Activated naive CD4-positive, alpha-beta T cell treated with anti-CD3 and anti-CD28 coated beads, Interleukin-2, amount 10 ng/mL, durations not matched to agents 7 days and 5 days (primary cell): ENCODE data around the gene S1PR1.

Experiments used
- CTCF ChIA-PET: fragments of 350-600 bp; sonication (Branson Sonifier 250); formaldehyde crosslinking; loops from one replicate; lab custom pipeline; 2021; ENCODE audit warnings: antibody characterized with exemption; lab: Charles Lee
- DNase-seq: peaks from one replicate; pipeline ENCODE4 v3.0.0-alpha.2; 2020
- H3K27ac Mint-ChIP-seq: one replicate; pipeline ENCODE4 v1.8.0; 2021; ENCODE audit warnings: mild to moderate bottlenecking, moderate library complexity, mixed read lengths
- H3K27me3 Mint-ChIP-seq: one replicate; pipeline ENCODE4 v1.8.0; 2021; ENCODE audit warnings: mild to moderate bottlenecking, mixed read lengths
- H3K36me3 Mint-ChIP-seq: one replicate; pipeline ENCODE4 v1.8.0; 2021; ENCODE audit warnings: mixed read lengths
- H3K4me1 Mint-ChIP-seq: one replicate; pipeline ENCODE4 v1.8.0; 2021; ENCODE audit warnings: mixed read lengths
- H3K4me3 Mint-ChIP-seq: one replicate; pipeline ENCODE4 v1.8.0; 2021; ENCODE audit warnings: mild to moderate bottlenecking, moderate library complexity, mixed read lengths
- H3K9me3 Mint-ChIP-seq: one replicate; pipeline ENCODE4 v1.8.0; 2021; ENCODE audit warnings: mixed read lengths

Gene S1PR1

GRCh38 chr1:101244842-101245241 is 8.0 kb downstream of the S1PR1 start:
- Mint-ChIP-seq H3K4me3 (no peak overlapping the region), H3K36me3 (peaks cover 42% of the 10 kb centered on the region), H3K27me3 (no peaks in the 10 kb centered on the region), H3K27ac (no peak overlapping the region), H3K4me1 (peaks cover 52% of the 10 kb centered on the region), H3K9me3 (no peaks in the 10 kb centered on the region)
- CTCF ChIA-PET = interaction anchor here (0.9 to 1.8 kb wide), 2 partner anchors 41 to 44 kb away, joined by 3 to 8 read pairs; no protein-coding TSS in a partner anchor
- DNase-seq = no peak

DNA sequence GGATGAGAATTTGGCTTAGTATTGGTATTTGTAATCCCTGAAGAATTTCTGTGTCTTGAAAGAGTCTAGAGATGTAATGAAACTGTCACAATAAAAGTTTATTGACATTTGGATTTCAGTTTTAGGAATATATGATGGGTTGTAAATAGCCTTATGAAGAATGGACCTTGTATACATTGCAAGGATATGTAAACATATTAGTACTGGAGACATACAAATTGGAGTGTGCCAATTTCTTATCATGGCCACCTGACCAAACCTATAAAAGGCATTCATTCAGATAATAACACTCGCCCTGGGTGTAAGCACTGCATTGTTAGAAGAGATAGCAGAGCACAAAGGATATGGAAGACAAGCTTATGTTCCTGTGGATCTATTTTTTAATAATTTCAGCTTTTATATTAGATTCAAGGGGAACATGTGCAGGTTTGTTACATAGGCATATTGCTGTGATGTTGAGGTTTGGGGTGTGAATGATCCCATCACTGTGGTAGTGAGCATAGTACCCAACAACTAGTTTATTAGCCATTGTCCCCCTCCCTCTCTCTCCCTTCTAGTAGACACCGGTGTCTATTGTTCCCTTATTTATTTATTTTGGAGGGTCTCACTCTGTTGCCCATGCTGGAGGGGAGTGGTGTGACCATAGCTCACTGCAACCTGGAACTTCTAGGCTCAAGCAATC is 8.6 kb downstream of the S1PR1 start:
- H3K27ac Mint-ChIP-seq = no peak overlapping the region
- H3K4me3 Mint-ChIP-seq = no peak overlapping the region
- DNase-seq = no peak
- peaks cover 52% of the 10 kb centered on the region for H3K4me1 Mint-ChIP-seq
- H3K27me3 Mint-ChIP-seq = no peaks in the 10 kb centered on the region
- no peaks in the 10 kb centered on the region for H3K9me3 Mint-ChIP-seq
- CTCF ChIA-PET = interaction anchor here (0.8 to 1.8 kb wide), 3 partner anchors 41 to 324 kb away, joined by 3 to 8 read pairs (median 3); no protein-coding TSS in a partner anchor
- peaks cover 36% of the 10 kb centered on the region for H3K36me3 Mint-ChIP-seq

- DNase-seq = no peak
- peaks cover 39% of the 10 kb centered on the region for H3K4me1 Mint-ChIP-seq
- peaks cover 16% of the 10 kb centered on the region for H3K36me3 Mint-ChIP-seq
- H3K4me3 Mint-ChIP-seq = no peak overlapping the region
- CTCF ChIA-PET = interaction anchor here (0.6 to 2.3 kb wide), 7 partner anchors 9 to 118 kb away, joined by 3 to 10 read pairs (median 3); no protein-coding TSS in a partner anchor
- H3K27ac Mint-ChIP-seq = no peak overlapping the region
- no peaks in the 10 kb centered on the region for H3K27me3 Mint-ChIP-seq
- no peaks in the 10 kb centered on the region for H3K9me3 Mint-ChIP-seq
Observed at GRCh38 chr1:101247404-101248287, 10.8 kb downstream of the S1PR1 start.

DNA sequence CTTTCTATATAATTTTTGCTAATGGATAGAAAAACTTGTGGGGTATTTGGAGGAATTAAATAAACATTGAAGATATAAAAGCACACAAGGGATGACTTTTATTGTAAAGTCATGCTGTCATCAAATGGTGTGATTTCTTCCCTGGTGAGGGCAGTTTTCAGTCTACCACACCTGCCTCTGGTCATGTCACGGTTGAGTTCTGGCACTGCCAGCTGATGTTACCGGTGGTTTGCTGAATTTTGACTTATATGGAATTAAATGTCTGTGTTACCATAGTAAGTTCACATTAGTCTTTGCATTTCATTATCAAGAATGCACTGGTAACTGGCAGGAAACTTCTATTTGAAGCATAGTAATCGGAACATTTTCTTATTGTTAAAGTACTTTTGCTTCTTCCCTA is 13.4 kb downstream of the S1PR1 start:
- Mint-ChIP-seq H3K36me3 (no peaks in the 10 kb centered on the region), H3K27me3 (no peaks in the 10 kb centered on the region), H3K4me1 (peaks cover 28% of the 10 kb centered on the region), H3K9me3 (no peaks in the 10 kb centered on the region), H3K4me3 (no peak overlapping the region), H3K27ac (no peak overlapping the region)
- DNase-seq = no peak
- CTCF ChIA-PET = interaction anchor here (1.3 to 4.8 kb wide), 4 partner anchors 11 to 113 kb away, joined by 3 to 24 read pairs (median 13); no protein-coding TSS in a partner anchor

GRCh38 chr1:101250656-101251272 is 13.9 kb downstream of the S1PR1 start:
- Mint-ChIP-seq H3K4me3 (no peak overlapping the region), H3K27ac (no peak overlapping the region), H3K27me3 (no peaks in the 10 kb centered on the region), H3K36me3 (no peaks in the 10 kb centered on the region), H3K9me3 (no peaks in the 10 kb centered on the region), H3K4me1 (peaks cover 29% of the 10 kb centered on the region)
- CTCF ChIA-PET = interaction anchor here (0.6 to 4.8 kb wide), 5 partner anchors 11 to 330 kb away, joined by 3 to 24 read pairs (median 3); no protein-coding TSS in a partner anchor
- no peak for DNase-seq

- Mint-ChIP-seq H3K27me3 (no peaks in the 10 kb centered on the region), H3K4me1 (peaks cover 31% of the 10 kb centered on the region), H3K4me3 (no peak overlapping the region), H3K36me3 (no peaks in the 10 kb centered on the region), H3K9me3 (no peaks in the 10 kb centered on the region), H3K27ac (no peak overlapping the region)
- no peak for DNase-seq
- CTCF ChIA-PET = interaction anchor here (0.6 to 4.8 kb wide), 9 partner anchors 12 to 383 kb away, joined by 3 to 24 read pairs (median 3); no protein-coding TSS in a partner anchor
Observed at GRCh38 chr1:101251504-101251903, 14.7 kb downstream of the S1PR1 start.

DNA sequence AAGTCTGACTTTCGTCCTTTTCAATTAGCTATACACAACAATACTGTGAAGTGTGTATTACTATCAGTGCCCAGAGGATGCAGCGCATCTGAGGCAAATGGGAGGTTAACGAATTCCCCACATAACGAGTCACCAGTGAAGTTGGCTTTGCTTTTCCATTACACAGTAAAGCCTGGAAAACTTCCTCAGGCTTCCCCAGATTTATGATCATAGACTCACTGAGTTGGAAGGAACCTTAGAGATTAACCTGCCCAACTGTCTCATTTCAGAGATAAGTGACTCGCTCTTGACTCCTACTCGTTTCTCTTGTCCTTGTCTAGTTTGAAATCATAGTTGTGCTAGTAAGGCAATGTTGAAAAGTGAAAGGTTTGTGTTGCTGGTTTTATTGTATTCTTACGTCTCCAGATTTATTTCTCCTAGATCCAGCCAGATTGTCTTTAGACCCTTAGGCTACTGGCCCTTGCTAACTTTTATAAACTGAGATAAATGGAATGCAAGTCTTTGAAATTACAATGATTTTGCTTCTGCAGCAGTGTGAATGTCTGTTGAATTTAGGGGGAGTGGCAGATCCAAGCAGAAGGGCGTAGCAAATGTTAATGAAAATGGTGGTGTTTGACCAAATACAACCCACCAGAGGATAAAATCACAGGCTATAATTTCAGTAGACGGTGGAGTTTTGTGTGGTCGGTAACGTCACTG is 17.3 kb downstream of the S1PR1 start:
- no peaks in the 10 kb centered on the region for H3K27me3 Mint-ChIP-seq
- no peak for DNase-seq
- peaks cover 41% of the 10 kb centered on the region for H3K4me1 Mint-ChIP-seq
- no peaks in the 10 kb centered on the region for H3K9me3 Mint-ChIP-seq
- H3K27ac Mint-ChIP-seq = no peak overlapping the region
- H3K36me3 Mint-ChIP-seq = no peaks in the 10 kb centered on the region
- H3K4me3 Mint-ChIP-seq = no peak overlapping the region
- CTCF ChIA-PET = interaction anchor here (0.7 to 4.8 kb wide), 2 partner anchors 33 to 115 kb away, joined by 3 to 23 read pairs; no protein-coding TSS in a partner anchor

- Mint-ChIP-seq H3K27ac (peak overlapping the region; percentile 46), H3K9me3 (no peaks in the 10 kb centered on the region), H3K4me1 (peaks cover 60% of the 10 kb centered on the region), H3K36me3 (no peaks in the 10 kb centered on the region), H3K27me3 (no peaks in the 10 kb centered on the region), H3K4me3 (no peak overlapping the region)
- peak; percentile 64 for DNase-seq
- CTCF ChIA-PET = interaction anchor here (0.7 to 1.0 kb wide), 3 partner anchors 27 to 31 kb away, joined by 3 to 5 read pairs (median 4); no protein-coding TSS in a partner anchor
Observed at GRCh38 chr1:101257500-101258325, 20.9 kb downstream of the S1PR1 start.

- Mint-ChIP-seq H3K9me3 (no peaks in the 10 kb centered on the region), H3K4me1 (peaks cover 74% of the 10 kb centered on the region), H3K4me3 (no peak overlapping the region), H3K36me3 (peaks cover 2% of the 10 kb centered on the region), H3K27me3 (no peaks in the 10 kb centered on the region), H3K27ac (no peak overlapping the region)
- CTCF ChIA-PET = interaction anchor here (1.2 kb wide), 2 partner anchors 20 to 29 kb away, joined by 5 read pairs; no protein-coding TSS in a partner anchor
- no peak for DNase-seq
Observed at GRCh38 chr1:101259744-101260148, 22.9 kb downstream of the S1PR1 start.

- Mint-ChIP-seq H3K4me3 (no peak overlapping the region), H3K27me3 (no peaks in the 10 kb centered on the region), H3K27ac (no peak overlapping the region), H3K36me3 (peaks cover 3% of the 10 kb centered on the region), H3K4me1 (peaks cover 82% of the 10 kb centered on the region), H3K9me3 (no peaks in the 10 kb centered on the region)
- CTCF ChIA-PET = interaction anchor here (1.8 kb wide), 1 partner anchor 27 kb away, joined by 5 read pairs; no protein-coding TSS in a partner anchor
- no peak for DNase-seq
Observed at GRCh38 chr1:101260556-101261350, 23.9 kb downstream of the S1PR1 start.

DNA sequence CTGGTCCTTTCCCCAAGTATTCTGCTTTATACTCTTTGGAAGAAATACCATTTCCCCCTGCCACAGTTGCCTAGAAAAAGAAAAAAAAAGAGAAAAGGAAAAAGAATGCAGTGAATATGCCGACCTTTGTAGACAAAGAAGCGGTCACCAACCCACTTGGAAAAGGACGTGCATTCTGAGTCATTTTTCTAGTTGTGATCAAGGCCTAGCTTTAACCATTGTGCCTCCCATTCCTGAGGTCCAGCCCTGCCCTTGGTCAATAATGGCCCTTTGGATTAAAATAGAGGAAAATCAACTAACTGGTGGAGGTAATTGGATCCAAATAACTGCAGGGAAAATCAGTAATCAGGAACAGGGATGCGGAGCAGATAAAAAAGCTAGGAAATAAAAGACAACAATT is 24.8 kb downstream of the S1PR1 start:
- CTCF ChIA-PET = interaction anchor here (1.0 to 1.8 kb wide), 2 partner anchors 23 to 27 kb away, joined by 3 to 5 read pairs; no protein-coding TSS in a partner anchor
- H3K27me3 Mint-ChIP-seq = no peaks in the 10 kb centered on the region
- H3K27ac Mint-ChIP-seq = no peak overlapping the region
- H3K4me1 Mint-ChIP-seq = peaks cover 87% of the 10 kb centered on the region
- peaks cover 6% of the 10 kb centered on the region for H3K36me3 Mint-ChIP-seq
- no peaks in the 10 kb centered on the region for H3K9me3 Mint-ChIP-seq
- no peak overlapping the region for H3K4me3 Mint-ChIP-seq
- DNase-seq = no peak

DNA sequence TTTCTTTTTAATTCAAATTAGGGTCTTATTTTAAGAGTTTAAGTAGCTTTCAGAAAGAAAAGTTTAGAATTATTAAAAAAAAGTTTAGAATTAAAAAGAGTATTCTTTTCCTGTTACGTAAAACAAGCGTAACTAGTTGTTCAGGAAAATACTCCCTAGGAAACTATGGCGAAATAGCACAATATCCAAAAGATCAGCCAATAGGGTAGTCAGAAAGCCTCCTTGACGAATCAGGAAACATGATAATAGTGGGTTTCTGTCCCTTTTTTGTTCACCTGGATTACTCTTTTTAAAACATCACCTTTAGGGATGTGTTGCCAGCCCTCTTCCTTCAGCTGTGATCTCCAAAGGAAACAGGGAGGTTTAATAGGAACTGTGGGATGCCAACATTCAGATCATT is 25.2 kb downstream of the S1PR1 start:
- Mint-ChIP-seq H3K36me3 (peaks cover 6% of the 10 kb centered on the region), H3K27me3 (no peaks in the 10 kb centered on the region), H3K4me1 (peaks cover 90% of the 10 kb centered on the region), H3K4me3 (peak overlapping the region; percentile 57), H3K9me3 (no peaks in the 10 kb centered on the region), H3K27ac (no peak overlapping the region)
- no peak for DNase-seq
- CTCF ChIA-PET = interaction anchor here (1.0 to 1.8 kb wide), 2 partner anchors 23 to 26 kb away, joined by 3 to 5 read pairs; no protein-coding TSS in a partner anchor
